SIG-M5 treated with dmso at 0.1 percent for 504 hours (cell line): ENCODE results near the gene UBE4B.
"Not testable (repeated sequence)": the region's sequence is repeated elsewhere in the genome, so short reads cannot be mapped to it uniquely, and the experiment has no call there.

ENCODE experiments used
- DNase-seq: peaks from one replicate; lab custom pipeline; 2025; ENCODE audit not compliant: unreplicated experiment; lab: John Stamatoyannopoulos, UW

UBE4B gene

GRCh38 chr1:10070206-10070605 is 37.4 kb downstream of the UBE4B start:
- no peak for DNase-seq

- DNase-seq, result no peak
Observed at GRCh38 chr1:10071640-10072039, 38.9 kb downstream of the UBE4B start.

- DNase-seq, result not testable (repeated sequence)
Observed at GRCh38 chr1:10073371-10073770, 40.6 kb downstream of the UBE4B start.

- DNase-seq, result peak; percentile 83
Observed at GRCh38 chr1:10074059-10074851, 41.5 kb downstream of the UBE4B start.

- DNase-seq, result no peak
Observed at GRCh38 chr1:10074852-10075730, 42.3 kb downstream of the UBE4B start.

DNA sequence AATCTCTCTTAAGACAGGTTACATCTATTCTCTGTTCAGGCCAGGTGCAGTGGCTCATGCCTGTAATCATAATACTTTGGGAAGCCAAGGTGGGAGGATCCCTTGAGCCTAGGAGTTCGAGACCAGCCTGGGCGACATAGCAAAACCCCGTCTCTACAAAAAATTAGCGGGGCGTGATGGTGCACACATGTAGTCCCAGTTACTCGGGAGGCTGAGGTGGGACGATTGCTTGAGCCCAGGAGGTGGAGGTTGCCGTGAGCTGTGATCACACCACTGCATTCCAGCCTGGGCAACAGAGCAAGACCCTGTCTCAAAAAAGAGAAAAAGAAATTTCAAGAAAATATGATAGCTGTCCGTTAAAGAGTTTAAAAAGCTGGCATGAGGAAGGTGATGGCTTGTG is 43.0 kb downstream of the UBE4B start:
- DNase-seq, result no peak

DNA sequence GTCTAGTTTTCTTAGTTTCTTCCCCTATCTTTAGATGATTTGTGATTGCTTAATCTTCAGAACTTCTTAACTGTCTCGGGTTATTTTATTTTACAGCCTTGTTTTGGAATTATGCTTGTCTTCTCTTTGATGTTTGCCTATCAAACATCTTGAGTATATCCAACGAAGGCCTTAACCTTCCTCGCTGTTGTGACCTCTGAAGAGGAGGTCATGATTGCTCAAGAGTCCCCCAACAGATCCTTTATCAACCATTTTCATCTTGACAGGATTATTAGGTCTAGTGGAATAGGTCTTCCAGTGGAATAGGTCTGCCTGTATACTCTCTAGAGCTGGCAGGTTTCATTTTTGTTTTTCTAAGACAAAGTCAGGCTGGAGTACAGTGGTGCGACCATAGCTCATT is 45.7 kb downstream of the UBE4B start:
- no peak for DNase-seq

- no peak for DNase-seq
Observed at GRCh38 chr1:10080523-10080922, 47.8 kb downstream of the UBE4B start.

DNA sequence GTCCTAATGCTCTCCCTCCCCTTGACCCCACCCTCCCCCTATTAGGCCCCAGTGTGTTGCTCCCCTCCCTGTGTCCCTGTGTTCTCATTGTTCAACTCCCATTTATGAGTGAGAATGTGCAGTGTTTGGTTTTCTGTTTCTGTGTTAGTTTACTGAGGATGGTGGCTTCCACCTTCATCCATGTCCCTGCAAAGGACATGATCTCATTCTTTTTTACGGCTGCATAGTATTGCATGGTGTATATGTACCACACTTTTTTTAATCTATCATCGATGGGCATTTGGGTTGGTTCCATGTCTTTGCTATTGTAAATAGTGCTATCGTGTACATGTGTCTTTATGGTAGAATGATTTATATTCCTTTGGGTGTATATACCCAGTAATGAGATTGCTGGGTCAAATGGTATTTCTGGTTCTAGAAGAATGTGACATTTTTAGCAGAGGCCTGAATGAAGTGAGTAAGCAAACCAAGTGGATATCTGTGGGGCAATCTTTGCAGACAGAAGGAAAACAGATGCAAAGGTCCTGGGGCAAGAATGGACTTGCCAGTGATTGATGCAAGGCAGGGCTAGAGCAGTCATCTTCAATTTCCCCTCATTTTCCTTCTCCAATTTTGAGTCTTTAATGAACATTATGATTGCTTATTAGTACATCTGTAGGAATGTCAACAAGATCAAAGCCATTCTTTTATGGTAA is 50.2 kb downstream of the UBE4B start:
- DNase-seq, result no peak

DNA sequence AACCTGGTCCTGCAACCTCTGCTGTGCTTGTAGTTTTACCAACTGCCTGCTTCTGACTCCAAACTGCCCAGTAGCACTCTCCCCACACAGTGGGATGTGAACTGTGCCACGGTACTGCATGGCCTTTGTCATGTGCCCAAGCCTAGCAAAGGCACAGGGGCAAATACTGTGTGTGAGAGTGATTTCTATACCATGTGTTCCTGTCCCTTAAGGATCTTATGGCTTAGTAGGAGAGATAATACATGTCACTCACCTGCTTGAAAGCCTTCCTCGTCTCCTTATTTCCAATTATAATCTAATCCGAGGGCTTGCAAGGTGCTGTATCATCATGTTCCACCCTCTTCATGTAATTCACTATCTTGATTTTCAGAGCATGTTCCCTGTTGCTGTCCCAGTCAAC is 51.3 kb downstream of the UBE4B start:
- DNase-seq, result no peak

DNA sequence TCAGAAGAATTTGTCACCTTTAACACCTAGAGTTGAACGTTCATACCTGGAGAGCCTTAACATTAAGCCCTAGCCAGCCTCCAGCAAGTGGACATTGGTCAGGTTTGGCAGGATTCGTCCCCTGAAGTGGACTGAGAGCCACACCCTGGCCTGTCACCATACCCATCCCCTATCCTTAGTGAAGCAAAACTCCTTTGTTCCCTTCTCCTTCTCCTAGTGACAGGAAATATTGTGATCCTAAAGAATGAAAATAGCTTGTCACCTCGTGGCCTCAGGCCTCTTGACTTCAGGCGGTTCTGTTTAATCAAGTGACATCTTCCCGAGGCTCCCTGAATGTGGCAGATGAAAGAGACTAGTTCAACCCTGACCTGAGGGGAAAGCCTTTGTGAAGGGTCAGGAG is 52.3 kb downstream of the UBE4B start:
- no peak for DNase-seq

DNA sequence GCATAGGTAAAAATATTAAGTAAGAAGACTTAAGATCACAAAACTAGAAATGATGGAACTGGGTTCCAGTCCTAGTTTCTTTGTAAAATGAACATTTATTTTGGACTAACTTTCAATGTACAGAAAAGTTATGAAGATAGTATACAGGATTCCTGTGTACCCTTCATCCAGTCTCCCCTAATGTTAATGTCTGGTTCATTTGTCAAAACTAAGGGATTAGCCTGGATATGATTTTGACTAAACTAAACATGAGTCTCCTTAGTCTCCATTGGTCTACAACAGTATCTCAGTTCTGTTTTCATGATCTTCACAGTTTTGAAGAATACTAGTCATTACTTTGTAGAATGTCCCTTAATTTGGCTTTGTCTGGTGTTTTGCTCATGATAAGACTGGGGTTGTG is 54.5 kb downstream of the UBE4B start:
- no peak for DNase-seq

- no peak for DNase-seq
Observed at GRCh38 chr1:10101929-10102328, 69.2 kb downstream of the UBE4B start.

DNA sequence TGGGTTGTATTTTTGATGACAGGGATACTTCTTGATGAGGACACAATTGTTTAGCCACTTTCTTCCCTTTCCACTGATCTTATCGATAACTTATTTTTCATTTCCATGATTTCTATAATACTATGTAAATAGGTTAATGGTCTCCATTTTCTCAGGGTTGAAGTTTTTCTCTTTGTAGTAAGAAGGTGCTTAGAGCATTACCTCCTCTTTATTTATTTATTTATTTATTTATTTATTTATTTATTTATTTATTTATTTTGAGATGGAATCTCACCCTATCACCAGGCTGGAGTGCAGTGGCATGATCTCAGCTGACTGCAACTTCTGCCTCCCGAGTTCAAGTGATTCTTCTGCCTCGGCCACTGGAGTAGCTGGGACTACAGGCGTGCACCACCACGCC is 70.4 kb downstream of the UBE4B start:
- DNase-seq, result no peak

GRCh38 chr1:10104834-10105233 is 72.1 kb downstream of the UBE4B start:
- DNase-seq, result no peak

DNA sequence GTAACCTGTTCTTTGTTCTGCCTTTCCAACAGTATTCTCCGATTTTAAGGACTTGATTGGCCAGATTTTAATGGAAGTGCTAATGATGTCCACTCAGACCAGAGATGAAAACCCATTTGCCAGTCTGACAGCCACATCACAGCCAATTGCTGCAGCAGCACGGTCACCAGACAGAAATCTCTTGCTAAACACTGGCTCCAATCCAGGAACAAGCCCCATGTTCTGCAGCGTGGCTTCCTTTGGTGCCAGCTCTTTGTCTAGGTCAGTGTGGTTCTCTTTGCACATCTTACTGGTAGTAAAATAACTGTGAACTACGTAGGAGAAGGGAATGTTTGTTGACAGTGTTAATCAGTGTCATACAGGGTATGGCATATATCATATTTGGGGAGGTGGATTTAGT is 72.7 kb downstream of the UBE4B start:
- no peak for DNase-seq

GRCh38 chr1:10106241-10106640 is 73.5 kb downstream of the UBE4B start:
- no peak for DNase-seq

DNA sequence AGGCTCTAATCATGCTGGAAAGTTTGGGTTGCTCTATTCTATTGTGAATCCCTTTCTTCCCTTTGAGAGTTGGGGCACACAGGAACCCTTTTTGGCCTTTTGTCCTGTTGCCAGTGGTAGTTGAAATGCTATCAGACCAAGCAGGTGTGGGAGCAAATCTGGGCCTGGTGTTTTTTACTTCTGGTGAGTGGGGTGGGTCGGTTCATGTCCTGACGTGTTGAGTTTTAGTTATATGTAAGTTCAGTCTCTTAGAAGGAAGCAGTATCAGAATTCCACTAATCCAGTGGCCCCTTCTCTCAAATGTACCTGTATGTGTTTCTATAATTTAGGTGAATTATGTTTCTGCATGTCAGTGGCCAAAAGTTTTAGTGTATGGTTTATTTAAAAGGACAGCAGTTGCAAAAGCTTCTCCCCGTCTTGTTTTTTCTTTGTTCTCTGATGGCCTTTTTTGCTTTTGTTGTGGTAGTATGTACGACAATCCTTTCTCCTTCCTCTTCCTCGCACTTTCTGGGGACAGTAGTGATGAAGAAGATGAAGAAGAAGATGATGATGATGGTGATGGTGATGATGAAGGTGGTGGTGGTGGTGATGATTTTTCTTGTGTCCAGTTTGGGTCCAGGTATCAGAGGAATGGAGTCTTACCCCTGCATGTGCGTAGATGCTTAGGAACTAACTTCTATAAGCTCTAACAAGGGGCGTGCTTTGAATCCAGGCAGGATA is 74.2 kb downstream of the UBE4B start:
- no peak for DNase-seq

- not testable (repeated sequence) for DNase-seq
Observed at GRCh38 chr1:10107476-10107847, 74.7 kb downstream of the UBE4B start.

DNA sequence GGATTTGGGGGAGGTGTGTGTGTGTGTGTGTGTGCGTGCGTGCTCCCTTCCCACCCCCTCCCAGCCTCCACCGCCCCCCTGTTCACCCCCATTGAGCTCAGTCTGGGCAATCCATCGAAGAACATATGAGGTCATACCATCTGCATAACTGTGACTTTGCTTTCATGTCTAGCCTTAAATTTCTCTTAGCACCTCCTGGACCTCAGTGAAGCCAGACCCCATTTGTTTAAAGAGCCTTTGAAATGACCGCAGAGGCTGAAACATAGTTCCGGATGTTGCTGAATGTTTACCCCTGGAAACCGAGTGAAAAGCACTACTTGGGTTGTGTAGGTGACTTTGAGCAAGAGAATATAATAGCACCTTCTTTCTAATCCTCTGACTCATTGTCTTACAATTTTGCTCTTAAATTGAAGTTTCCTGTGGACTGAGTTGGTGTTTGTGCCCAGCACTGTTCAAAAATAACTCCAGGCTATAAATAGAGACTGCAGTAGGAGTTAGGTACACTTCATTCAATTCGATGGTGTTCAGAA is 75.4 kb downstream of the UBE4B start:
- DNase-seq, result no peak
